ENCODE measurements around the gene ANKRD39.
A peak's percentile ranks its signal among the peaks of the same experiment; 100 is the strongest.

Gene ANKRD39

DNA sequence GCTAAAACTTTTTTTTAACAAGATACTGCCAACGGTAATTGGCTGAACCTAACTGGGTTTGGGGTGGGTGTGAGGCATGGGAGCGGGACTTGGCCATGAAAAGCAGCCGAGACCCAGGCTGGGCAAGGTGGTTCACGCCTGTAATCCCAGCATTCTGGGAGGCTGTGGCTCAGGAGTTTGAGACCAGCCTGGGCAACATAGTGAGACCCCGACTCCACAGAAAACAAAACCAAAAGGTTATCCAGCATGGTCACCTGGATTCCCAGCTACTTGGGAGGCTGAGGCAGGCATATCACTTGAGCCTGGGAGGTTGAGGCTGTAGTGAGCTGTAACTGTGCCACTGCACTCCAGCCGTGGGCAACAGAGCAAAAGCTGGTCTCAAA is 23.1 kb upstream of the ANKRD39 start:
- H3K4me3 ChIP-seq (ENCODE audit: low read length): no peak overlapping the region
- TF ChIP-seq ZNF274 (IDR thresholded peaks at IDR 0.05; ENCODE audit: low read depth, low read length): no peak

DNA sequence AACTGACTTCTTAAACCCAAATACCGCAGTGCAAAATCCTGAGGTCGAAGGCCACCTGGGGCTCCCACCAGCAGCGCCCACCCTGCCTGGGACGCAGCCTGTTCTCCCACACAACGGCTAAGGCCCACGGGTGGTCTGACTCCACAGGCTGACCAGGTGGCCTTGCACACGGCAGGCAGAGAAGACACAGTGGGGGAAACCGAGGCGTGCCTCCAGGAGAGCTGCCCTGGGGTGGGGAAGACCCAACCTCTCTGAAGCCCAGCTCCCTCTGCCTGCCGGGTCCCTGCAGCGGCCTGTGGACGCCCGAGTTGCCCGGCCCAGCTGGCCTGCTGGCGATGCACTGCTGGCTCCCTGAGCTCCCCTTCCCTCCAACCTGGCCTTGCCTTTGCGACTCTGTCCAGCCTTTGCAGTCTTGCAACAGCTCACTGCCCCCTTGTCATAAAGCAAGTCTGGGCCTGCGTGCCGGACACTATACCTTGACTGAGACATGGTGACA is 21.8 kb upstream of the ANKRD39 start:
- TF ChIP-seq ZNF274 (IDR thresholded peaks at IDR 0.05; ENCODE audit: low read depth, low read length): no peak
- no peak overlapping the region for H3K4me3 ChIP-seq (ENCODE audit: low read length)

GRCh38 chr2:96878796-96879544 is 21.2 kb upstream of the ANKRD39 start:
- H3K4me3 ChIP-seq (ENCODE audit: low read length): no peak overlapping the region
- TF ChIP-seq ZNF274 (IDR thresholded peaks at IDR 0.05; ENCODE audit: low read depth, low read length): no peak

DNA sequence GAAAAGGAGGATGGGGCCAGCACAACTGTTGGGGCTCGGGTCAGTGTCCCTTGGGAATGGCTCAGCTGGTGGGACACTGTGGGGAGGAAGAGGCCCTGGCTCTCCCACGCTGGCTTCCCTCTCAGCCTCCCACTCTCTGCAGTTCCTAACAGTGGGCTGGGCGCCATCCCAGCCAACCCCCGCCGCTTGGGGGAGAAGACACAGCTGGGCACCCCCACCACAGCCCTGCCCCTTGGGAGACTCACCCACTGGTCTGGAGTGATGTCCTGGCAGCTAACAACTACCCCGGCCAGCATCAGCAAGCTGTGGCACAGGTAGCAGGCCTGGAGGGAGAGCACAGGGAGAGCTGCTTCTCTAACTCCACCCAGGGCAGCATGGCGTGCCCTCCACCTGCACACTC is 20.4 kb upstream of the ANKRD39 start:
- no peak for TF ChIP-seq ZNF274 (IDR thresholded peaks at IDR 0.05; ENCODE audit: low read depth, low read length)
- no peak overlapping the region for H3K4me3 ChIP-seq (ENCODE audit: low read length)

DNA sequence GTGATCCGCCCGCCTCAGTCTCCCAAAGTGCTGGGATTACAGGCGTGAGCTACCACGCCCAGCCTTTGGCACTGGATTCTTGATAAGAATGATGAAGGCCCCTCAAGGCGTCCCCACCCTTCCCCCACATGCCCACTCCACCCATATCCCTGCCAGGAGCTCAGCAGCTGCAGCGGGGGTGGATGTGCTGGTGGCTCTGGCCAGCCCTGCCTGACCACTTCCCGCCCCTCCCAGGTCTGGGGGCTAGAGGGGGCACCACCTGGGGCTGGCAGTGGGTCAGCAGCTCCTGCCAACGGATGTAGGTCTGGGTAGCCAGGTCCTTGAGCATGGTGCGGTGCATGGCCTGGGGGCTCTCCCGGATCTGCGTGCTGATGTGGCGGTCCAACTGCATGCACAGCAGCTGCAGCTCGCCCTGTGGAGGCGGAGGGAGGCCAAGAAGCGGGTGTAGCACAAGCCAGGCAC is 19.8 kb upstream of the ANKRD39 start:
- no peak overlapping the region for H3K4me3 ChIP-seq (ENCODE audit: low read length)
- no peak for TF ChIP-seq ZNF274 (IDR thresholded peaks at IDR 0.05; ENCODE audit: low read depth, low read length)

GRCh38 chr2:96877042-96877451 is 19.2 kb upstream of the ANKRD39 start:
- no peak for TF ChIP-seq ZNF274 (IDR thresholded peaks at IDR 0.05; ENCODE audit: low read depth, low read length)
- H3K4me3 ChIP-seq (ENCODE audit: low read length): no peak overlapping the region

- TF ChIP-seq ZNF274 (IDR thresholded peaks at IDR 0.05; ENCODE audit: low read depth, low read length): no peak
- no peak overlapping the region for H3K4me3 ChIP-seq (ENCODE audit: low read length)
These were observed 18.6 kb upstream of the ANKRD39 start for GRCh38 chr2:96876269-96877041.

DNA sequence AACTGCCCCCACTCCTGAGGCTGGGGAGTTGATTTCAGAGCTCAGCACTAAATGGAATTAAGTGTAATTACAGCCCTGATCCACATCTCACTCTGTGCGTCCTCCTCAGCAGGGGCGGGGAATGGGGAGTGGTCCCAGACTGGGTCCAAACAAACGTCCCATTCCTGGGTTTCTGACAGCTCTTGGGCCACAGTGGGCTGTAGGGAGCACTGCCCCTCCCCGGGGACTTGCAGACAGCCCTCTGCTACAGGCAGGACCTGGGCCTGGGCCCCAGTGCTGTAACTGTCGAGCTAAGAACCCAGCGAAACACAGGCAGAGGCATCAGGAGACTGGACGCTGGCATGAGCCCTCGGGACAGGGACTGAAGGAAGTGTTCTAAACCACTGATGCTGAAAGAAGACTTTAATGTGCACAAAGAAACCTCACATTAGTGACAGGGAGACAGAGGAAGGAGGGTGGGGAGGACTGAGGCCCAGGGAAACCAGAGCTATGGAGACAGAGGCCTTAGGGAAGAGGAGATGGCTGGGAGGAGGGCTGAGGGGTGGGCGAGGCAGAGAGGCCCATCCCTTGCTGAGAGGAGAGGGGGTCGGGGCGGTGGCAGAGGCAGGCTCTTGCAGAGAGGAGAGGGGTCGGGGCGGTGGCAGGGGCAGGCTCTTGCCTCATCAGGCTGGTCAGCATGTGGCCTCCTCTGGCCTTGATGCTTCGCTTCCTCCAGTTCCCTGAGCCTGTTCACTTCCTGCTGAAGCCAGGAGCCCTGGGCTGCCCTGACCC is 17.9 kb upstream of the ANKRD39 start:
- no peak overlapping the region for H3K4me3 ChIP-seq (ENCODE audit: low read length)
- TF ChIP-seq ZNF274 (IDR thresholded peaks at IDR 0.05; ENCODE audit: low read depth, low read length): no peak

- no peak for TF ChIP-seq ZNF274 (IDR thresholded peaks at IDR 0.05; ENCODE audit: low read depth, low read length)
- no peak overlapping the region for H3K4me3 ChIP-seq (ENCODE audit: low read length)
These were observed 16.5 kb upstream of the ANKRD39 start for GRCh38 chr2:96874198-96874831.

DNA sequence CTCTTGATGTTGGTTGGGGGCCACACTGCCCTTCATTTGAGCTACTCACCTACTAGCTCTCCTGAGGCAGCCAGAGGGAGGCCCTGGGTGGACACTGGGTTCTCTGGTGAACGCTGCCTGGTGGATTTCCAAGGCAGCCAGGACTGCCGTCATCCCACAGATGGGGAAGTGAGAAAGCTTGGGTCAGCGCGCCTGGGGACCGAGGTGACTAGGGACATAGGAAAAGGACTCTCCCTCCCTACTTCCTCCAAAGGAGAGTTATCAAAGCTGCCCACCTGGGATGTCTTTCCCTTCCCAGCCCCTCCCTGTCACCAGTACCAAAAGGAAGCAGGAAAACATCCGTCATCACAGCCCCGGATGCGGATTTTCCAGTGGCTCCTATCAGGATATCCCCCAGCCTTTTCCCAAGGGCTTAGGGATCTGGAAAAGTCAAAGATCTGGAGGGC is 15.9 kb upstream of the ANKRD39 start:
- TF ChIP-seq ZNF274 (IDR thresholded peaks at IDR 0.05; ENCODE audit: low read depth, low read length): no peak
- no peak overlapping the region for H3K4me3 ChIP-seq (ENCODE audit: low read length)

DNA sequence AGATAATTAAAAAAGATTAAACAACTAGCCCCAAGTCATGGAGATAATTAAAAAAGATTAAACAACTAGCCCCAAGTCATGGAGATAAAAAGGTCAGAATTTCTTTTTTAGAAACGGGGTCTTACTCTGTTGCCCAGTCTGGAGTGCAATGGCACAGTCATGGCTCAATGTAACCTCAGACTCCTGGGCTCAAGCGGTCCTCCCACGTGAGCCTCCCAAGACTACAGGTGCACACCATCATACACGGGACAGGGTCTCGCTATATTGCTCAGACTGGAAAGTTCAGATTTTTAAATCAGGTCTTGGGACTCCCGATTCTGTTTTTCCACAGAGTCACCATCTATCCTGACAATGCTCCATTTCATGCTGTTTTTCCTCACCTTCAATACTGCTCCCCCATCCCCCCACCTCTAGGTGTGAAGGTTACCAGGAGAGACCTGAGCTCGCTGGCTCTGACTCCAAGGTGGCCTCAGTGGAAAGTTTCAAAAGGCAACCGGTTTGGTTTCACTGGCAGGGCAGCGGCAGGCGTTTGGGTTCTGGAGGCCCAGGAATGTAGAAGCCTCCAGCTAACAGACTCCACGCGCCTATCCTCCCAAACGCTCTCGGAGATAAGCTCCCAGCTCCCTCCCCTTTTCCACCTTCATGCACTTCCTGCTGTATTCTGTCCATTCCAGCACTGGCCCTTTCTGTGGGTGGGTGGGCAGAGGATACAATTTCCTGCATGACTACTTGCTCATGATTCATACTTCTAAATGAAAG is 15.0 kb upstream of the ANKRD39 start:
- H3K4me3 ChIP-seq (ENCODE audit: low read length): no peak overlapping the region
- no peak for TF ChIP-seq ZNF274 (IDR thresholded peaks at IDR 0.05; ENCODE audit: low read depth, low read length)

DNA sequence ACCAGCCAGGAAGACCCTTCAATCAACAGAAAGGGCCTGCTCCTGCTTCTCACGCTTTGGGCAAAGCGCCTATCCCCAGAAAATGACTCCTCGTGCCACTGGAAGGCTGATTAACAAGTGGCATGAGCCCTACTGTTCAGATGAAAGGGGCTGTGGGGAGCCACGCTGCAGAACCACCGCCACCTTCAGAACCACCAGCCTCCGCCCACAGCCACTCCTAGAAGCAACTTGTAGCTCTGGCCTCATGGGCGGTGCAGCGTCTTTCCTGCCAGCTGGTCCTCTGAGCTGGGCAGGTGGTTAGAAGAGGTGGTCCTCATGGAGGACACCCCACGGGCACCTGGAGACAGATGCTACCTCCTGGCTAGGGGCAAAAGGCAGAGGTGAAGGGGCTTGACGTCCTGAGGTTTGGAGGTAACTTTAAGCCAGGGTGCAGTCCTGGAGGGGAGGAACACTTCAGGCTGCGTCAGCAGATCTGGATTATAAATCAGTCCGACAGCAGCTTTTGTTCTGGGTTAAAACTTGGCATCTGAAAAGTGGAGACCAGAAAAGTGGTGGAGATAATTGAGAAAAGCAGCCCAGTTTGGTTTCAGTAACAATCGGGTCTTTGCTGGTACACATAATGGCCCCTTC is 12.9 kb upstream of the ANKRD39 start:
- peak overlapping the region; percentile 77; the same call in 1 of the 2 replicates for H3K4me3 ChIP-seq (ENCODE audit: low read length)
- no peak for TF ChIP-seq ZNF274 (IDR thresholded peaks at IDR 0.05; ENCODE audit: low read depth, low read length)
